ENCODE data around the gene TMEM248.
A peak's percentile ranks its signal among the peaks of the same experiment; 100 is the strongest.

TMEM248 gene

GRCh38 chr7:66950763-66951162 is 29.7 kb downstream of the TMEM248 start:
- TF ChIP-seq ISL1 (CRISPR knock-in tag; IDR thresholded peaks at IDR 0.05) = no peak
- no peak for TF ChIP-seq GLIS3 (CRISPR knock-in tag; IDR thresholded peaks at IDR 0.05)
- no peak for ATAC-seq

GRCh38 chr7:66952343-66953043 is 31.5 kb downstream of the TMEM248 start:
- TF ChIP-seq ARNTL (CRISPR knock-in tag; IDR thresholded peaks at IDR 0.05; ENCODE audit: borderline replicate concordance, low read depth) (no peak), ZFP3 (CRISPR knock-in tag; IDR thresholded peaks at IDR 0.05) (no peak), TOX (CRISPR knock-in tag; IDR thresholded peaks at IDR 0.05; ENCODE audit: borderline replicate concordance) (no peak), ZFP30 (CRISPR knock-in tag; IDR thresholded peaks at IDR 0.05) (no peak), ZNF565 (CRISPR knock-in tag; conservative IDR thresholded peaks at IDR 0.05; ENCODE audit: low read depth) (no peak), ZC3H10 (CRISPR knock-in tag; IDR thresholded peaks at IDR 0.05) (no peak), ESRRG (CRISPR knock-in tag; IDR thresholded peaks at IDR 0.05) (no peak), SNAI2 (CRISPR knock-in tag; IDR thresholded peaks at IDR 0.05) (no peak), PATZ1 (CRISPR knock-in tag; IDR thresholded peaks at IDR 0.05; ENCODE audit: borderline replicate concordance) (no peak), PPARA (CRISPR knock-in tag; IDR thresholded peaks at IDR 0.05; ENCODE audit: borderline replicate concordance) (no peak), ZNF8 (CRISPR knock-in tag; IDR thresholded peaks at IDR 0.05) (no peak), OSR1 (CRISPR knock-in tag; IDR thresholded peaks at IDR 0.05) (no peak), ZNF70 (CRISPR knock-in tag; IDR thresholded peaks at IDR 0.05) (no peak), CSDC2 (CRISPR knock-in tag; IDR thresholded peaks at IDR 0.05) (no peak), TCF4 (CRISPR knock-in tag; IDR thresholded peaks at IDR 0.05; ENCODE audit: borderline replicate concordance) (no peak), POU6F1 (CRISPR knock-in tag; IDR thresholded peaks at IDR 0.05; ENCODE audit: borderline replicate concordance, low read depth) (no peak), CSRNP3 (CRISPR knock-in tag; IDR thresholded peaks at IDR 0.05) (no peak), TSHZ2 (CRISPR knock-in tag; IDR thresholded peaks at IDR 0.05) (no peak), ISL1 (CRISPR knock-in tag; IDR thresholded peaks at IDR 0.05) (no peak), BACH2 (CRISPR knock-in tag; IDR thresholded peaks at IDR 0.05; ENCODE audit: borderline replicate concordance) (no peak)
- peak; percentile 76 for ATAC-seq

- no peak for ATAC-seq
- TF ChIP-seq POU6F1 (CRISPR knock-in tag; IDR thresholded peaks at IDR 0.05; ENCODE audit: borderline replicate concordance, low read depth) = no peak
- TF ChIP-seq TCF4 (CRISPR knock-in tag; IDR thresholded peaks at IDR 0.05; ENCODE audit: borderline replicate concordance) = no peak
- TF ChIP-seq TOX (CRISPR knock-in tag; IDR thresholded peaks at IDR 0.05; ENCODE audit: borderline replicate concordance) = no peak
- TF ChIP-seq ZFP30 (CRISPR knock-in tag; IDR thresholded peaks at IDR 0.05) = no peak
- TF ChIP-seq SNAI2 (CRISPR knock-in tag; IDR thresholded peaks at IDR 0.05) = no peak
- TF ChIP-seq PATZ1 (CRISPR knock-in tag; IDR thresholded peaks at IDR 0.05; ENCODE audit: borderline replicate concordance) = no peak
- no peak for TF ChIP-seq GLIS3 (CRISPR knock-in tag; IDR thresholded peaks at IDR 0.05)
- TF ChIP-seq ISL1 (CRISPR knock-in tag; IDR thresholded peaks at IDR 0.05) = no peak
- TF ChIP-seq ZNF565 (CRISPR knock-in tag; conservative IDR thresholded peaks at IDR 0.05; ENCODE audit: low read depth) = no peak
- TF ChIP-seq ZNF70 (CRISPR knock-in tag; IDR thresholded peaks at IDR 0.05) = no peak
- no peak for TF ChIP-seq ESRRG (CRISPR knock-in tag; IDR thresholded peaks at IDR 0.05)
- no peak for TF ChIP-seq TSHZ2 (CRISPR knock-in tag; IDR thresholded peaks at IDR 0.05)
These were observed 32.0 kb downstream of the TMEM248 start for GRCh38 chr7:66953044-66953427.
